Gastroesophageal sphincter (tissue), 3 donors: ENCODE measurements around the gene TMCC1.

ENCODE experiments used
- CTCF ChIP-seq, 4 experiments: fragments of 200-600 bp in 2 of 4; fragments of 450-650 bp in 2 of 4; sonication (generic) in 1 of 4; IDR thresholded peaks; one replicate each; pipeline ENCODE4 v1.5.1; 2017 to 2019; ENCODE audit warnings: antibody characterized with exemption in 4 of 4, mild to moderate bottlenecking in 2 of 4, moderate library complexity in 2 of 4
- EP300 ChIP-seq: sonication (generic); formaldehyde crosslinking; IDR thresholded peaks from one replicate; pipeline ENCODE4 v1.6.1; 2017; ENCODE audit warnings: antibody characterized with exemption, mild to moderate bottlenecking
- POLR2A ChIP-seq, 2 donors: fragments of 450-650 bp; IDR thresholded peaks; one replicate each; pipeline ENCODE4 v1.6.1; 2017; ENCODE audit warnings: antibody characterized with exemption in 2 of 2, mild to moderate bottlenecking in 2 of 2, moderate library complexity in 1 of 2
- POLR2AphosphoS5 ChIP-seq: sonication (generic); formaldehyde crosslinking; IDR thresholded peaks from one replicate; pipeline ENCODE4 v1.6.1; 2017; ENCODE audit warnings: antibody characterized with exemption

- TF ChIP-seq CTCF (IDR thresholded peaks at IDR 0.05) (no peak), EP300 (no peak), POLR2AphosphoS5 (no peak), POLR2A (IDR thresholded peaks at IDR 0.05) (no peak)
Observed at GRCh38 chr3:129746629-129747028, 146.9 kb downstream of the TMCC1 start.
